HepG2 (cell line): ENCODE measurements around the gene LRGUK. TPM values are rescaled to one million over a fixed set of nuclear protein-coding genes. Genes with fewer than 3 reads are reported as not detected.

ENCODE experiments used
- ATAC-seq: fragments of 200-7000 bp; cut with Tn5 transposase; 3 replicates; pipeline ENCODE4 v1.9.1; 2020; ENCODE audit warnings: mild to moderate bottlenecking, moderate library complexity
- BruUV-seq: library from RNA; stranded (reverse); fragments of 400-500 nt; replicated peaks from 2 replicates; lab custom pipeline; 2021; lab: Mats Ljungman, UMichigan
- CTCF ChIA-PET: fragments of 300-600 bp; formaldehyde crosslinking; extraction: SDS; loops from one replicate; lab custom pipeline; 2021; ENCODE audit warnings: low total read pairs, inconsistent platforms, low intra/inter-chr PET ratio; lab: Yijun Ruan, JAX
- POLR2A ChIA-PET: fragments of 350-600 bp; sonication (Branson Sonifier 250); formaldehyde crosslinking; loops from one replicate; lab custom pipeline; 2020; ENCODE audit warnings: antibody characterized with exemption, inconsistent platforms; lab: Yijun Ruan, JAX
- DNase-seq: peaks from one replicate; pipeline ENCODE4 v3.0.0-alpha.2; 2015; ENCODE audit warnings: low spot score
- FAIRE-seq: peaks from 3 replicates; lab custom pipeline; 2011; peaks lifted over from hg19 to GRCh38; lab: Jason Lieb, UNC
- H2AFZ ChIP-seq: one replicate; pipeline ENCODE4 v1.6.1; 2011; ENCODE audit warnings: low read length, inconsistent platforms
- H3K27ac ChIP-seq: fragments of 300-600 bp; 3 replicates; pipeline ENCODE4 v1.8.0; 2011; ENCODE audit warnings: mixed run types, mild to moderate bottlenecking, mixed read lengths, low read length, inconsistent platforms; ENCODE audit not compliant: insufficient read depth; ENCODE audit errors: extremely low read length
- H3K27me3 ChIP-seq, 2 experiments: fragments of 200-600 bp in 1 of 2; 2 replicates in 1 of 2; 3 replicates in 1 of 2; pipeline versions ENCODE4 v1.6.0 to v1.8.0; 2011; ENCODE audit warnings: low read length in 2 of 2, mild to moderate bottlenecking in 2 of 2, moderate library complexity in 2 of 2, inconsistent platforms in 1 of 2; ENCODE audit not compliant: insufficient read depth in 2 of 2, control insufficient read depth in 1 of 2
- H3K36me3 ChIP-seq, 2 experiments: fragments of 200-600 bp in 1 of 2; replicated peaks in 1 of 2; 2 replicates in 1 of 2; 3 replicates in 1 of 2; pipeline versions ENCODE4 v1.5.1 to v1.8.0; 2011; ENCODE audit warnings: low read length in 2 of 2, inconsistent platforms in 1 of 2; ENCODE audit not compliant: insufficient read depth in 2 of 2, control insufficient read depth in 1 of 2
- H3K4me1 ChIP-seq: 2 replicates; pipeline ENCODE4 v1.5.1; 2012; ENCODE audit warnings: low read length, inconsistent platforms; ENCODE audit not compliant: insufficient read depth
- H3K4me2 ChIP-seq: 2 replicates; pipeline ENCODE4 v1.6.0; 2011; ENCODE audit warnings: low read depth, low read length, inconsistent platforms
- H3K4me3 ChIP-seq, 3 experiments: fragments of 200-600 bp in 1 of 3; sonication (generic), shearing (Covaris generic) in 1 of 3; replicated peaks in 1 of 3; 2 replicates each; pipeline ENCODE4 v1.5.1; 2011 to 2016; ENCODE audit warnings: low read length in 3 of 3, inconsistent platforms in 2 of 3, low read depth in 2 of 3, mild to moderate bottlenecking in 2 of 3, control low read depth in 1 of 3, mixed read lengths in 1 of 3; ENCODE audit not compliant: insufficient read depth in 1 of 3
- H3K79me2 ChIP-seq: one replicate; pipeline ENCODE4 v1.6.1; 2011; ENCODE audit warnings: low read length, inconsistent platforms; ENCODE audit not compliant: insufficient read depth
- H3K9ac ChIP-seq: 2 replicates; pipeline ENCODE4 v1.6.0; 2011; ENCODE audit warnings: mild to moderate bottlenecking, low read depth, low read length, inconsistent platforms; ENCODE audit not compliant: insufficient read depth
- H3K9me3 ChIP-seq: 2 replicates; pipeline ENCODE4 v1.5.1; 2012; ENCODE audit warnings: mild to moderate bottlenecking, low read length
- H4K20me1 ChIP-seq: 2 replicates; pipeline ENCODE4 v1.6.0; 2011; ENCODE audit warnings: inconsistent platforms, mild to moderate bottlenecking, low read length, moderate library complexity; ENCODE audit not compliant: insufficient read depth
- ARNT2 ChIP-seq: sonication (generic); formaldehyde crosslinking; IDR thresholded peaks from 2 replicates; pipeline ENCODE4 v1.8.0; 2022; ENCODE audit warnings: mild to moderate bottlenecking, low read depth, missing genetic modification reagents, moderate library complexity
- PITX1 ChIP-seq: sonication (generic); formaldehyde crosslinking; IDR thresholded peaks from 2 replicates; pipeline ENCODE4 v1.5.1; 2020; ENCODE audit warnings: mild to moderate bottlenecking, missing genetic modification reagents
- PRPF4 ChIP-seq: fragments of 200-400 bp; formaldehyde crosslinking; IDR thresholded peaks from 2 replicates; pipeline ENCODE4 v1.6.1; 2016; ENCODE audit warnings: low read length, low read depth; ENCODE audit not compliant: poor library complexity, severe bottlenecking
- RFXANK ChIP-seq: IDR thresholded peaks from 2 replicates; pipeline ENCODE4 v1.6.1; 2016
- SPEN ChIP-seq: sonication (generic); formaldehyde crosslinking; IDR thresholded peaks from 2 replicates; pipeline ENCODE4 v1.5.1; 2020; ENCODE audit warnings: low read depth, mild to moderate bottlenecking, missing genetic modification reagents
- ZNF44 ChIP-seq: sonication (generic); formaldehyde crosslinking; IDR thresholded peaks from 2 replicates; pipeline ENCODE4 v1.5.1; 2020; ENCODE audit warnings: mild to moderate bottlenecking, missing genetic modification reagents
- ZNF75D ChIP-seq: sonication (generic); formaldehyde crosslinking; IDR thresholded peaks from 2 replicates; pipeline ENCODE4 v1.8.1; 2023; ENCODE audit warnings: missing genetic modification reagents, mild to moderate bottlenecking, borderline replicate concordance
- ZSCAN25 ChIP-seq: sonication (generic); formaldehyde crosslinking; IDR thresholded peaks from 2 replicates; pipeline ENCODE4 v1.8.0; 2022; ENCODE audit warnings: mild to moderate bottlenecking, missing genetic modification reagents
- WGBS: methylation state at CpG from one replicate; pipeline ENCODE4 v1.1.6; 2017; ENCODE audit warnings: low lambda C conversion rate; 5-methylcytosine and 5-hydroxymethylcytosine counted together
- in situ Hi-C: cut with HindIII; loops from 2 replicates; pipeline ENCODE4 v1.10.0; 2017; ENCODE audit warnings: low pct_unique_long_range_greater_than_20kb; ENCODE audit not compliant: extremely low pct_ligation_motif_present
- intact Hi-C: fragments of 100-400 bp; cut with micrococcal nuclease; formaldehyde crosslinking; loops from one replicate; pipeline ENCODE4 v1.10.0; 2022; ENCODE audit not compliant: unreplicated experiment
- polyA plus RNA-seq, 8 experiments: library from polyadenylated mRNA; depleted of rRNA in 3 of 8; stranded (reverse) in 7 of 8; unstranded in 1 of 8; fragments of >200 nt; fragmentation: Illumina TruSeq in 4 of 8; extraction: Trizol in 4 of 8; gene quantifications; 2 replicates each; pipeline versions ENCODE4 v1.2.1 to v1.2.3, GENCODE V29; 2011 to 2016; ENCODE audit warnings: low read depth in 4 of 8, missing spikeins in 1 of 8, mixed read lengths in 1 of 8; ENCODE audit not compliant: insufficient read depth in 1 of 8
- total RNA-seq, 5 experiments: library from RNA; depleted of rRNA; stranded (reverse); fragments of >200 nt; fragmentation: Illumina TruSeq; extraction: Trizol; gene quantifications; 2 replicates each; pipeline ENCODE4 v1.2.3, GENCODE V29; 2016; ENCODE audit warnings: low read depth in 1 of 5
- TF ChIP-seq, protein P1 (sequence below): sonication (generic); formaldehyde crosslinking; IDR thresholded peaks from 2 replicates; pipeline ENCODE4 v1.9.0; 2022; ENCODE audit warnings: low read depth, missing genetic modification reagents

LRGUK gene
- total and polyA plus RNA-seq, 2 of the 13 experiments (the other 11 are each of a cell fraction or from before 2014, with no cell fraction given): 0.18 to 0.20 TPM

DNA sequence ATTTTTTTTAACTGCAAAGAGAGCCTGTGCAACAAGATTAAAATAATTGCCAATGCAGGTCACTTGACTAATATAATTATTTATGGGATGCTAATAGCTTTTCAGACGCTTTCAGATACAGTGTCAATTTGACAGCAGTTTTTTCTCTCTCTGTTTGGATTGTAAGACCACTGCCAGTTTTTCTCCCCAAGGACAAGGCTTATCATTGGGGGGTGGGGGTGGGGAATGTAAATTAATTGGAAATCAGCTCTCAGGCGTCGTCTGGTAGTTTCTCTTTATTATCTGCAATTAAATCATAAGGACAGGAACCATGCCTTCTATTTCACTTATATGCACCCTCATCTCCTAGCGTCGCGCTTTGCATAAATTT, 559 bp upstream of the LRGUK start:
- Histone ChIP-seq H3K4me2 (peak overlapping the region; percentile 93), H3K9ac (no peak overlapping the region), H3K79me2 (no peaks in the 10 kb centered on the region), H3K27ac (no peak overlapping the region), H3K4me1 (peaks cover 12% of the 10 kb centered on the region; the same call in 1 of the 2 replicates), H3K27me3 (0 out of 5 replicates have a peak, but pooled peaks cover 0 to 3% of the 10 kb centered on the region in 2 experiments), H4K20me1 (no peaks in the 10 kb centered on the region), H3K9me3 (no peaks in the 10 kb centered on the region), H3K36me3 (no peaks in the 10 kb centered on the region), H2AFZ (no peak overlapping the region), H3K4me3 (peak overlapping the region in 2 of 3 experiments; percentile 23 to 94; a peak in 2 of 6 replicates)
- DNase-seq (no peak), ATAC-seq (no peak), FAIRE-seq (no peak)
- TF ChIP-seq PITX1: no peak
- TF ChIP-seq ZSCAN25: no peak
- no peak for TF ChIP-seq RFXANK (CRISPR knock-in tag)
- no peak for TF ChIP-seq ZNF75D
- TF ChIP-seq ZNF44 (CRISPR knock-in tag): no peak
- TF ChIP-seq ARNT2 (CRISPR knock-in tag): no peak
- TF ChIP-seq SPEN (CRISPR knock-in tag): no peak
- TF ChIP-seq, protein P1, sequence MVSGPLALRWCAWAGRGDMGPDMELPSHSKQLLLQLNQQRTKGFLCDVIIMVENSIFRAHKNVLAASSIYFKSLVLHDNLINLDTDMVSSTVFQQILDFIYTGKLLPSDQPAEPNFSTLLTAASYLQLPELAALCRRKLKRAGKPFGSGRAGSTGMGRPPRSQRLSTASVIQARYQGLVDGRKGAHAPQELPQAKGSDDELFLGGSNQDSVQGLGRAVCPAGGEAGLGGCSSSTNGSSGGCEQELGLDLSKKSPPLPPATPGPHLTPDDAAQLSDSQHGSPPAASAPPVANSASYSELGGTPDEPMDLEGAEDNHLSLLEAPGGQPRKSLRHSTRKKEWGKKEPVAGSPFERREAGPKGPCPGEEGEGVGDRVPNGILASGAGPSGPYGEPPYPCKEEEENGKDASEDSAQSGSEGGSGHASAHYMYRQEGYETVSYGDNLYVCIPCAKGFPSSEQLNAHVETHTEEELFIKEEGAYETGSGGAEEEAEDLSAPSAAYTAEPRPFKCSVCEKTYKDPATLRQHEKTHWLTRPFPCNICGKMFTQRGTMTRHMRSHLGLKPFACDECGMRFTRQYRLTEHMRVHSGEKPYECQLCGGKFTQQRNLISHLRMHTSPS: no peak
- TF ChIP-seq PRPF4: no peak
- WGBS: 25% methylated on average over 6 of the region's 6 CpGs
- intact Hi-C loops (loop anchor here (10.0 kb wide), 1 partner anchor 92 kb away; no protein-coding TSS in a partner anchor), in situ Hi-C loops (no loop called here)
- BruUV-seq: no TSS peak
- ChIA-PET CTCF (no interaction called here), POLR2A (no interaction called here)
